PC-3 (cell line): Measurements from ENCODE around the gene EMSY. TPM values are rescaled to one million over a fixed set of nuclear protein-coding genes. Genes with fewer than 3 reads are reported as not detected.

Source experiments
- ATAC-seq: fragments of 200-7000 bp; cut with Tn5 transposase; 2 replicates; pipeline ENCODE4 v1.9.1; 2020; ENCODE audit warnings: mild to moderate bottlenecking, moderate library complexity
- BruUV-seq: library from RNA; stranded (reverse); fragments of 400-500 nt; replicated peaks from 2 replicates; lab custom pipeline; 2021; lab: Mats Ljungman, UMichigan
- CTCF ChIA-PET: fragments of 300-600 bp; sonication (Branson Sonifier 250); formaldehyde crosslinking; loops from one replicate; lab custom pipeline; 2022; ENCODE audit warnings: antibody characterized with exemption; lab: Charles Lee
- POLR2A ChIA-PET: fragments of 300-600 bp; sonication (Branson Sonifier 250); formaldehyde crosslinking; loops from one replicate; lab custom pipeline; 2022; ENCODE audit warnings: antibody characterized with exemption; ENCODE audit not compliant: unreplicated experiment; lab: Charles Lee
- DNase-seq: peaks from one replicate; pipeline ENCODE4 v3.0.0-alpha.2; 2015
- H2AFZ ChIP-seq: fragments of 300-600 bp; sonication (generic); 2 replicates; pipeline ENCODE4 v1.6.0; 2016; ENCODE audit warnings: antibody characterized with exemption, low read length
- H3F3A ChIP-seq: fragments of 300-600 bp; sonication (generic); one replicate; pipeline ENCODE4 v1.6.0; 2017; ENCODE audit warnings: antibody characterized with exemption, low read length, control low read depth, mild to moderate bottlenecking; ENCODE audit not compliant: unreplicated experiment
- H3K27ac ChIP-seq: fragments of 300-600 bp; sonication (generic); 2 replicates; pipeline ENCODE4 v1.5.1; 2016; ENCODE audit warnings: mild to moderate bottlenecking, low read length
- H3K27me3 ChIP-seq: fragments of 300-600 bp; sonication (generic); 2 replicates; pipeline ENCODE4 v1.6.1; 2016; ENCODE audit warnings: low read length, mixed read lengths
- H3K36me3 ChIP-seq: fragments of 300-600 bp; sonication (generic); 2 replicates; pipeline ENCODE4 v1.6.1; 2016; ENCODE audit warnings: low read depth, mixed run types, low read length, mixed read lengths
- H3K4me1 ChIP-seq: fragments of 300-600 bp; sonication (generic); 2 replicates; pipeline ENCODE4 v1.5.1; 2016; ENCODE audit warnings: low read length; ENCODE audit not compliant: insufficient read depth
- H3K4me2 ChIP-seq: fragments of 300-600 bp; sonication (generic); 2 replicates; pipeline ENCODE4 v1.6.0; 2016; ENCODE audit warnings: low read length
- H3K4me3 ChIP-seq: fragments of 300-600 bp; sonication (generic); 2 replicates; pipeline ENCODE4 v1.5.1; 2016; ENCODE audit warnings: mild to moderate bottlenecking, low read length, mixed read lengths
- H3K79me2 ChIP-seq: fragments of 300-600 bp; sonication (generic); 2 replicates; pipeline ENCODE4 v1.6.1; 2017; ENCODE audit warnings: low read length, mixed read lengths
- H3K9ac ChIP-seq: fragments of 300-600 bp; sonication (generic); 2 replicates; pipeline ENCODE4 v1.6.0; 2016; ENCODE audit warnings: mild to moderate bottlenecking, low read length
- H3K9me2 ChIP-seq: fragments of 300-600 bp; sonication (generic); replicated peaks from 2 replicates; pipeline ENCODE4 v1.6.1; 2016; ENCODE audit warnings: mixed run types, low read length, mixed read lengths
- H3K9me3 ChIP-seq: fragments of 300-600 bp; sonication (generic); 2 replicates; pipeline ENCODE4 v1.6.1; 2016; ENCODE audit warnings: low read length, mixed read lengths
- H4K20me1 ChIP-seq: fragments of 300-600 bp; sonication (generic); 2 replicates; pipeline ENCODE4 v1.6.1; 2016; ENCODE audit warnings: low read length, mixed read lengths
- CTCF ChIP-seq: fragments of 300-600 bp; sonication (generic); conservative IDR thresholded peaks from 2 replicates; pipeline ENCODE4 v1.5.1; 2017; ENCODE audit warnings: antibody characterized with exemption, low read depth, mild to moderate bottlenecking, low read length
- EZH2 ChIP-seq: fragments of 300-600 bp; sonication (generic); IDR thresholded peaks from one replicate; pipeline ENCODE4 v1.6.1; 2017; ENCODE audit warnings: antibody characterized with exemption, mild to moderate bottlenecking, low read length; ENCODE audit not compliant: unreplicated experiment
- EZH2phosphoT487 ChIP-seq: fragments of 300-600 bp; sonication (generic); IDR thresholded peaks from 2 replicates; pipeline ENCODE4 v1.6.1; 2018; ENCODE audit warnings: mild to moderate bottlenecking, antibody characterized with exemption, low read length, borderline replicate concordance
- intact Hi-C: fragments of 100-400 bp; cut with micrococcal nuclease; formaldehyde crosslinking; loops from 2 replicates; pipeline ENCODE4 v1.9.0; 2023
- total RNA-seq: library from RNA; depleted of rRNA; stranded (reverse); fragments of >200 nt; gene quantifications from 2 replicates; pipeline ENCODE4 v1.2.3, GENCODE V29; 2014

EMSY gene
- total RNA-seq, 1 experiment from 2014 or later, result 51.1 TPM

GRCh38 chr11:76562541-76562940, 117.7 kb downstream of the EMSY start:
- H2AFZ ChIP-seq, result no peak overlapping the region
- H3K4me2 ChIP-seq, result no peak overlapping the region
- H3K4me1 ChIP-seq, result peaks cover 14% of the 10 kb centered on the region
- H3K27me3 ChIP-seq, result no peaks in the 10 kb centered on the region
- H3F3A ChIP-seq, result no peaks in the 10 kb centered on the region
- no peak overlapping the region for H3K9ac ChIP-seq
- no peaks in the 10 kb centered on the region for H3K9me2 ChIP-seq
- H3K79me2 ChIP-seq, result no peaks in the 10 kb centered on the region
- intact Hi-C loops, result no loop called here
- POLR2A ChIA-PET, result no interaction called here
- H3K27ac ChIP-seq, result no peak overlapping the region
- no TSS peak for BruUV-seq
- no peaks in the 10 kb centered on the region for H3K36me3 ChIP-seq
- CTCF ChIA-PET, result no interaction called here
- no peak for ATAC-seq
- no peaks in the 10 kb centered on the region for H3K9me3 ChIP-seq
- no peak for DNase-seq
- TF ChIP-seq CTCF (no peak), EZH2phosphoT487 (no peak)
- no peak overlapping the region for H3K4me3 ChIP-seq
- no peaks in the 10 kb centered on the region for H4K20me1 ChIP-seq

DNA sequence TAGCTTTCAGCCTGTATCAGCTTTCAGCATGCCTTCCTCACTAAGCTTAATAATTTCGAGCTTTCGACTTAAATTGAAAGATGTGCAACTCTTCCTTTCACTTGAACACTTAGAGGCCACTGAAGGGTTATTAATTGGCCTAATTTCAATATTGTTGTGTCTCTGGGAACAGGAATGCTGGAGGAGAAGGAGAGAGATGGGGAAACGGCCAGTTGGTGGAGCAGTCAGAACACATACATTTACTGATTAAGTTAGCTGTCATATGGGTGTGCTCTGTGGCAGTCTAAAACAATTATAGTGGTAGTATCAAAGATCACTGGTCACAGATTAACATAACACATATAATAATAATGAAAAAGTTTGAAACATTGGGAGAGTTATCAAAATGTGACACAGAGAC, 119.5 kb downstream of the EMSY start:
- ChIA-PET CTCF (no interaction called here), POLR2A (no interaction called here)
- no peaks in the 10 kb centered on the region for H3K9me3 ChIP-seq
- no peaks in the 10 kb centered on the region for H3F3A ChIP-seq
- H3K4me2 ChIP-seq, result no peak overlapping the region
- no TSS peak for BruUV-seq
- no peak overlapping the region for H3K27ac ChIP-seq
- ATAC-seq, result no peak
- H3K79me2 ChIP-seq, result no peaks in the 10 kb centered on the region
- DNase-seq, result no peak
- H3K36me3 ChIP-seq, result no peaks in the 10 kb centered on the region
- H3K4me1 ChIP-seq, result peaks cover 14% of the 10 kb centered on the region
- intact Hi-C loops, result no loop called here
- H4K20me1 ChIP-seq, result no peaks in the 10 kb centered on the region
- H2AFZ ChIP-seq, result no peak overlapping the region
- no peaks in the 10 kb centered on the region for H3K27me3 ChIP-seq
- H3K9ac ChIP-seq, result no peak overlapping the region
- no peak for TF ChIP-seq EZH2phosphoT487
- no peak for TF ChIP-seq CTCF
- no peak for TF ChIP-seq EZH2
- no peaks in the 10 kb centered on the region for H3K9me2 ChIP-seq
- no peak overlapping the region for H3K4me3 ChIP-seq

GRCh38 chr11:76566811-76567210, 122.0 kb downstream of the EMSY start:
- Histone ChIP-seq H3K9ac (no peak overlapping the region), H3F3A (no peaks in the 10 kb centered on the region), H3K4me2 (no peak overlapping the region), H3K27ac (no peak overlapping the region), H3K9me2 (no peaks in the 10 kb centered on the region), H2AFZ (no peak overlapping the region), H3K79me2 (no peaks in the 10 kb centered on the region), H3K4me3 (no peak overlapping the region), H3K4me1 (no peaks in the 10 kb centered on the region), H3K36me3 (no peaks in the 10 kb centered on the region), H3K9me3 (no peaks in the 10 kb centered on the region), H3K27me3 (no peaks in the 10 kb centered on the region), H4K20me1 (no peaks in the 10 kb centered on the region)
- no peak for ATAC-seq
- no peak for TF ChIP-seq EZH2phosphoT487
- no peak for TF ChIP-seq EZH2
- no peak for TF ChIP-seq CTCF
- intact Hi-C loops, result no loop called here
- ChIA-PET POLR2A (no interaction called here), CTCF (no interaction called here)
- BruUV-seq, result no TSS peak
- no peak for DNase-seq
